K562 (cell line): ENCODE results near the gene KMO. TPM values are rescaled to one million over a fixed set of nuclear protein-coding genes. Genes with fewer than 3 reads are reported as not detected.

ENCODE experiments used
- AFF1 ChIP-seq, 2 experiments: fragments of 450-650 bp; IDR thresholded peaks; 2 replicates each; pipeline ENCODE4 v1.6.1; 2018; ENCODE audit warnings: mild to moderate bottlenecking in 2 of 2, low read depth in 1 of 2; ENCODE audit not compliant: partially characterized antibody in 2 of 2
- ATF6 ChIP-seq: sonication (generic); formaldehyde crosslinking; IDR thresholded peaks from 2 replicates; pipeline ENCODE4 v1.4.0; 2020; ENCODE audit warnings: mild to moderate bottlenecking, missing genetic modification reagents
- EP400 ChIP-seq: fragments of 450-650 bp; IDR thresholded peaks from 2 replicates; pipeline ENCODE4 v1.6.1; 2017; ENCODE audit warnings: antibody characterized with exemption, mild to moderate bottlenecking, moderate library complexity
- ERF ChIP-seq: fragments of 450-650 bp; formaldehyde crosslinking; IDR thresholded peaks from 2 replicates; pipeline ENCODE4 v1.4.0; 2020; ENCODE audit warnings: mild to moderate bottlenecking, mixed read lengths
- FOS ChIP-seq: IDR thresholded peaks from 3 replicates; pipeline ENCODE4 v1.6.1; 2011; ENCODE audit not compliant: insufficient read length; ENCODE audit errors: extremely low read depth
- GTF2F1 ChIP-seq: IDR thresholded peaks from 2 replicates; pipeline ENCODE4 v1.6.1; 2011; ENCODE audit warnings: low read depth, low read length, improper control_type of control experiment
- GTF3C2 ChIP-seq: IDR thresholded peaks from 3 replicates; pipeline ENCODE4 v1.6.1; 2011; ENCODE audit warnings: borderline replicate concordance, mild to moderate bottlenecking, moderate library complexity; ENCODE audit not compliant: insufficient read length; ENCODE audit errors: extremely low read depth
- HSF4 ChIP-seq: fragments of 250-450 bp; sonication (Bioruptor Pico); IDR thresholded peaks from 2 replicates; pipeline ENCODE4 v2.1.2; 2022; ENCODE audit warnings: mild to moderate bottlenecking, moderate library complexity, borderline replicate concordance
- KHSRP ChIP-seq: fragments of 450-650 bp; IDR thresholded peaks from 2 replicates; pipeline ENCODE4 v1.6.1; 2017
- L3MBTL2 ChIP-seq: fragments of 450-650 bp; IDR thresholded peaks from 2 replicates; pipeline ENCODE4 v1.6.1; 2016; ENCODE audit warnings: mild to moderate bottlenecking, moderate library complexity
- MAFF ChIP-seq: IDR thresholded peaks from 2 replicates; pipeline ENCODE4 v1.6.1; 2012; ENCODE audit warnings: low read length, improper control_type of control experiment
- SRSF7 ChIP-seq: fragments of 200-400 bp; formaldehyde crosslinking; optimal IDR thresholded peaks from 2 replicates; pipeline ENCODE3; 2017; ENCODE audit warnings: mild to moderate bottlenecking, low read depth, low read length
- TBP ChIP-seq: optimal IDR thresholded peaks from 2 replicates; pipeline ENCODE3; 2011; ENCODE audit warnings: low read depth, low read length, improper control_type of control experiment
- THRA ChIP-seq: fragments of 450-650 bp; IDR thresholded peaks from 2 replicates; pipeline ENCODE4 v1.6.1; 2017; ENCODE audit warnings: mild to moderate bottlenecking, moderate library complexity
- ZNF23 ChIP-seq: fragments of 250-450 bp; sonication (Bioruptor Pico); IDR thresholded peaks from 2 replicates; pipeline ENCODE4 v1.4.0; 2020; ENCODE audit warnings: mild to moderate bottlenecking
- ZNF232 ChIP-seq: sonication (generic); formaldehyde crosslinking; IDR thresholded peaks from 2 replicates; pipeline ENCODE4 v1.8.0; 2022; ENCODE audit warnings: mild to moderate bottlenecking, missing genetic modification reagents
- ZNF695 ChIP-seq: fragments of 450-650 bp; formaldehyde crosslinking; IDR thresholded peaks from 2 replicates; pipeline ENCODE4 v1.4.0; 2020; ENCODE audit warnings: mild to moderate bottlenecking, moderate library complexity
- ZNF696 ChIP-seq: fragments of 250-450 bp; sonication (Bioruptor Pico); conservative IDR thresholded peaks from 2 replicates; pipeline ENCODE4 v1.4.0; 2020; ENCODE audit warnings: mild to moderate bottlenecking, moderate library complexity
- polyA plus RNA-seq, 8 experiments: library from polyadenylated mRNA; depleted of rRNA in 4 of 8; stranded (reverse) in 5 of 8; unstranded in 3 of 8; fragments of >200 nt; fragmentation: Nextera tagmentation in 2 of 8; fragmentation: Illumina TruSeq in 1 of 8; extraction: Ambion mirVana in 2 of 8; extraction: Trizol in 1 of 8; gene quantifications; 2 replicates each; pipeline versions ENCODE4 v1.2.1 to v1.2.3, GENCODE V29; 2011 to 2014; ENCODE audit warnings: inconsistent platforms in 1 of 8, missing spikeins in 1 of 8
- total RNA-seq, 7 experiments: library from RNA; depleted of rRNA in 6 of 7; stranded (reverse); fragments of >200 nt in 6 of 7; fragmentation: Illumina TruSeq in 2 of 7; extraction: Trizol in 2 of 7; gene quantifications; 2 replicates each; pipeline versions ENCODE4 v1.2.1 to v1.2.3, GENCODE V29; 2011 to 2021; ENCODE audit warnings: low replicate concordance in 1 of 7

Gene KMO
- total and polyA plus RNA-seq, 9 of the 15 experiments (the other 6 are each of a cell fraction or from before 2014, with no cell fraction given), result 0.01 to 0.11 (median 0.01) TPM; not detected in 6

GRCh38 chr1:241519308-241520079 lies 12.7 kb upstream of the KMO start, which contains the start of gene FH (continued):
- TF ChIP-seq ZNF696 (CRISPR knock-in tag) (no peak), TBP (peak; percentile 92), ZNF695 (CRISPR knock-in tag) (no peak), SRSF7 (no peak), MAFF (no peak), GTF3C2 (no peak), GTF2F1 (0 out of 2 replicates have a peak, but pooled peaks have one; percentile 82), L3MBTL2 (peak; percentile 92), ATF6 (CRISPR knock-in tag) (peak; percentile 84; the same call in 1 of the 2 replicates), EP400 (peak; percentile 79), FOS (peak; percentile 89), KHSRP (no peak), ERF (CRISPR knock-in tag) (peak; percentile 55; the same call in 1 of the 2 replicates), HSF4 (CRISPR knock-in tag) (no peak), AFF1 (IDR thresholded peaks at IDR 0.05; ENCODE audit: low read depth in 1 of 2, partially characterized antibody in 2 of 2) (peak in 1 of 2 experiments; percentile 95), ZNF232 (CRISPR knock-in tag) (no peak), ZNF23 (CRISPR knock-in tag) (no peak), THRA (no peak)
